ENCODE measurements around the gene GRID2. TPM values are rescaled to one million over a fixed set of nuclear protein-coding genes. Genes with fewer than 3 reads are reported as not detected.

The GRID2 gene
- total and polyA plus RNA-seq, 12 donors, result 0.55 to 4.0 (median 2.0) TPM

DNA sequence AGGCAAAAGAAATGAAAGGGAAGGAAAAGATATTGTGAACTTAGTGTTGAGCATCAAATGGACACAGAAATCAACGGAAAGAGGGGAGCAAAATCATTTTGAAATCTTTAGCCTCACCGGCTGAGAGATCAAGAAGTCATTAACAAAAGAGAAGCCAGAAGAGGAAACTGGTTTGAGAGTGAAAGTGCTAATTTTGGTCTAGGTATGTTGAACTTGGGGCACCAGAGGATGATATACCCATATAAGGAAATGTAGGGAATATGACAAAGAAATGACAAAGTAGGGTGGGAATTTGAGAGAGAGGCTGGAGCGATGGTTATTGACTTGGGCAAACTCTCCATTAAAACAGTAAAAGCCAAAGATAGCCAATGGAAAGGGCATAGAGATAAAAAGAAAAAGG, 1341.4 kb downstream of the GRID2 start:
- TF ChIP-seq CTCF (IDR thresholded peaks at IDR 0.05) (no peak), POLR2A (IDR thresholded peaks at IDR 0.05) (no peak)
- Histone ChIP-seq H3K27me3 (no peaks in the 10 kb centered on the region), H3K9me3 (replicated peaks in 1 of 3) (no peaks in the 10 kb centered on the region), H3K27ac (no peak overlapping the region), H3K4me1 (replicated peaks in 1 of 2) (no peaks in the 10 kb centered on the region), H3K36me3 (replicated peaks in 1 of 2) (no peaks in the 10 kb centered on the region), H3K4me3 (no peak overlapping the region)
- 77 to 86% (median 83%) methylated on average over 3 of the region's 3 CpGs for WGBS, 4 donors
- intact Hi-C loops (cut with DNase I), result no loop called here
- no peak for DNase-seq

GRCh38 chr4:93646233-93646930, 1342.6 kb downstream of the GRID2 start:
- Histone ChIP-seq H3K27me3 (no peaks in the 10 kb centered on the region), H3K9me3 (replicated peaks in 1 of 3) (no peaks in the 10 kb centered on the region), H3K4me1 (replicated peaks in 1 of 2) (no peaks in the 10 kb centered on the region), H3K4me3 (no peak overlapping the region), H3K27ac (no peak overlapping the region), H3K36me3 (replicated peaks in 1 of 2) (no peaks in the 10 kb centered on the region)
- intact Hi-C loops (cut with DNase I), result no loop called here
- no peak for TF ChIP-seq CTCF (IDR thresholded peaks at IDR 0.05)
- TF ChIP-seq POLR2A (IDR thresholded peaks at IDR 0.05), result no peak
- no peak for DNase-seq

DNA sequence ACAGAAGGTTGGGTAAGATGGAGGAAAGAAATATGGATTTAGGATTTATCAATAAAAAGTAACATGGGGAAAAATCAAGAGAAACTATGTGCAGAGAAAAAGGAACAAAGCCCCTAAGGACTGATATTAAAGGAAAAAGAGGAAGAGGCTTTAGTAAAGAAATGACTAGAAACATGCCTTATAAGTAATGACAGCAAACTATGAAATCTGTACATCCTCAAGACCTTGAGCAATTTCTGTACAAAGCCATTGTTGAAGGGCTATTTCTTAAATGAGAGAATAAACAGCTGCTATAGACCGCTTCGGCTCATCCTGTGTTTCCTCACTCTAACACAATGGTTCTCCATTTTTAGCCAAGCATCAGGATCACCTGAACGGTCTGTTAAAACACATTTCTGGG, 1344.5 kb downstream of the GRID2 start:
- DNase-seq, result no peak
- no peaks in the 10 kb centered on the region for H3K4me1 ChIP-seq (replicated peaks in 1 of 2)
- no peak overlapping the region for H3K4me3 ChIP-seq
- H3K9me3 ChIP-seq (replicated peaks in 1 of 3), result no peaks in the 10 kb centered on the region
- no peak for TF ChIP-seq CTCF (IDR thresholded peaks at IDR 0.05)
- no peak for TF ChIP-seq POLR2A (IDR thresholded peaks at IDR 0.05)
- 86 to 94% (median 89%) methylated on average over 3 of the region's 3 CpGs for WGBS, 4 donors
- no peak overlapping the region for H3K27ac ChIP-seq
- no peaks in the 10 kb centered on the region for H3K27me3 ChIP-seq
- H3K36me3 ChIP-seq (replicated peaks in 1 of 2), result no peaks in the 10 kb centered on the region
- intact Hi-C loops (cut with DNase I), result no loop called here

DNA sequence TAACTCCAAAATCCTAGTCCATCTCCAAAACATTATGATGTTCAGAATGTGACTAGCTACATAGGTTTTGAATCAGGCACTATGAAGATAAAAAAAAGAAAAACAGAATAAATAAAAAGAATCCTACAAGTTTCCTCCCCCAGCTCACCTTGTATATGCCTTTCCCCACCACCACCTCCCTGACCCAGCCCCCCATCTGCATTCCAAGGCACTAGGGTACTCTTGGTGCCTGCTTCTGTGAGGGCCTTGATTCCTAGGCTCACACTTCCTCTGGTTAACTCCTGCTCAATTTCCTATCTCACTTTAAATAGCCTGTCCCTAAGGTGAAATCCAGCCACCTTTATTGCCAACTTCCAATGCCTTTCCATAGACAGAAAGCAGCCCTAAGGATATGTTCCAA, 1346.1 kb downstream of the GRID2 start:
- no peaks in the 10 kb centered on the region for H3K27me3 ChIP-seq
- no peak overlapping the region for H3K4me3 ChIP-seq
- no peak for TF ChIP-seq CTCF (IDR thresholded peaks at IDR 0.05)
- no peak for TF ChIP-seq POLR2A (IDR thresholded peaks at IDR 0.05)
- no peak overlapping the region for H3K27ac ChIP-seq
- H3K4me1 ChIP-seq (replicated peaks in 1 of 2), result no peaks in the 10 kb centered on the region
- no peaks in the 10 kb centered on the region for H3K9me3 ChIP-seq (replicated peaks in 1 of 3)
- no peaks in the 10 kb centered on the region for H3K36me3 ChIP-seq (replicated peaks in 1 of 2)
- intact Hi-C loops (cut with DNase I), result no loop called here
- DNase-seq, result no peak
